C4-2B (cell line): ENCODE measurements around the gene WWP2.
"Not testable (repeated sequence)": the region's sequence is repeated elsewhere in the genome, so short reads cannot be mapped to it uniquely, and the experiment has no call there.

Source experiments
- CTCF ChIP-seq: fragments of 450-650 bp; conservative IDR thresholded peaks from 2 replicates; pipeline ENCODE4 v1.5.1; 2017; ENCODE audit warnings: mild to moderate bottlenecking
- ZFX ChIP-seq: fragments of 450-650 bp; IDR thresholded peaks from 2 replicates; pipeline ENCODE4 v1.6.1; 2017

GRCh38 chr16:69791391-69791847, 29.3 kb downstream of the WWP2 start:
- TF ChIP-seq CTCF, ZFX: not testable (repeated sequence)
